Trophoblast cell (in vitro differentiated cells and primary cell): ENCODE data around the gene MPO.

ENCODE experiments used
- DNase-seq, 2 donors: peaks; one replicate each; pipeline ENCODE4 v3.0.0-alpha.2; 2016
- H2AFZ ChIP-seq: 2 replicates; pipeline ENCODE4 v1.6.1; 2013; ENCODE audit warnings: low read length, moderate library complexity, mild to moderate bottlenecking; ENCODE audit not compliant: insufficient read depth, poor library complexity
- H2AK5ac ChIP-seq: 2 replicates; pipeline ENCODE4 v1.6.1; 2013; ENCODE audit warnings: mild to moderate bottlenecking, low read length
- H2BK120ac ChIP-seq: 2 replicates; pipeline ENCODE4 v1.6.1; 2013; ENCODE audit warnings: low read length, mild to moderate bottlenecking, moderate library complexity; ENCODE audit not compliant: insufficient read depth, poor library complexity
- H2BK12ac ChIP-seq: 2 replicates; pipeline ENCODE4 v1.6.1; 2013; ENCODE audit warnings: mild to moderate bottlenecking, low read length, moderate library complexity
- H2BK5ac ChIP-seq: 2 replicates; pipeline ENCODE4 v1.6.1; 2013; ENCODE audit warnings: low read length, low read depth, moderate library complexity, mild to moderate bottlenecking; ENCODE audit not compliant: poor library complexity
- H3K14ac ChIP-seq: 2 replicates; pipeline ENCODE4 v1.6.1; 2013; ENCODE audit warnings: mild to moderate bottlenecking, low read length
- H3K18ac ChIP-seq: 2 replicates; pipeline ENCODE4 v1.6.1; 2013; ENCODE audit warnings: mild to moderate bottlenecking, low read length
- H3K23ac ChIP-seq: 2 replicates; pipeline ENCODE4 v1.6.1; 2013; ENCODE audit warnings: low read length
- H3K27ac ChIP-seq: 2 replicates; pipeline ENCODE4 v1.5.1; 2013; ENCODE audit warnings: low read depth, mild to moderate bottlenecking, inconsistent platforms, low read length, moderate library complexity
- H3K27me3 ChIP-seq: 2 replicates; pipeline ENCODE4 v1.6.1; 2013; ENCODE audit warnings: inconsistent platforms, mild to moderate bottlenecking, low read length, moderate library complexity; ENCODE audit not compliant: insufficient read depth
- H3K36me3 ChIP-seq, 2 experiments: 1 replicate in 1 of 2; 2 replicates in 1 of 2; pipeline ENCODE4 v1.6.1; 2013; ENCODE audit warnings: low read length in 2 of 2, mild to moderate bottlenecking in 2 of 2, moderate library complexity in 1 of 2; ENCODE audit not compliant: insufficient read depth in 2 of 2, control insufficient read depth in 1 of 2
- H3K4ac ChIP-seq: 2 replicates; pipeline ENCODE4 v1.6.1; 2013; ENCODE audit warnings: low read depth, mild to moderate bottlenecking, low read length, moderate library complexity
- H3K4me1 ChIP-seq, 2 experiments: 1 replicate in 1 of 2; 2 replicates in 1 of 2; pipeline ENCODE4 v1.6.1; 2013; ENCODE audit warnings: low read length in 2 of 2, mild to moderate bottlenecking in 2 of 2, moderate library complexity in 1 of 2; ENCODE audit not compliant: insufficient read depth in 2 of 2, control insufficient read depth in 1 of 2
- H3K4me2 ChIP-seq: 2 replicates; pipeline ENCODE4 v1.6.1; 2013; ENCODE audit warnings: inconsistent platforms, mild to moderate bottlenecking, low read length, moderate library complexity
- H3K4me3 ChIP-seq: 2 replicates; pipeline ENCODE4 v1.5.1; 2013; ENCODE audit warnings: mild to moderate bottlenecking, low read depth, low read length, inconsistent platforms
- H3K79me1 ChIP-seq: one replicate; pipeline ENCODE4 v1.6.1; 2013; ENCODE audit warnings: low read length
- H3K79me2 ChIP-seq: 2 replicates; pipeline ENCODE4 v1.6.1; 2013; ENCODE audit warnings: low read length, mild to moderate bottlenecking; ENCODE audit not compliant: control insufficient read depth, insufficient read depth, poor library complexity
- H3K9ac ChIP-seq: 2 replicates; pipeline ENCODE4 v1.6.1; 2013; ENCODE audit warnings: mild to moderate bottlenecking, low read length
- H3K9me3 ChIP-seq: 2 replicates; pipeline ENCODE4 v1.6.1; 2013; ENCODE audit warnings: low read depth, mild to moderate bottlenecking, control low read depth, inconsistent platforms, low read length; ENCODE audit not compliant: insufficient read depth
- H4K12ac ChIP-seq: 2 replicates; pipeline ENCODE4 v1.6.1; 2013; ENCODE audit warnings: low read depth, mild to moderate bottlenecking, low read length, moderate library complexity
- H4K8ac ChIP-seq: 2 replicates; pipeline ENCODE4 v1.6.1; 2013; ENCODE audit warnings: low read depth, mild to moderate bottlenecking, low read length, moderate library complexity
- H4K91ac ChIP-seq: one replicate; pipeline ENCODE4 v1.6.1; 2013; ENCODE audit warnings: low read depth, mild to moderate bottlenecking, low read length, moderate library complexity
- WGBS: extraction: QIAGEN DNeasy Blood & Tissue Kit; methylation state at CpG from one replicate; pipeline ENCODE4 v1.1.7; 2013; ENCODE audit warnings: missing lambda C conversion rate; ENCODE audit not compliant: insufficient read length, insufficient coverage; ENCODE audit errors: extremely low coverage; 5-methylcytosine and 5-hydroxymethylcytosine counted together

Gene MPO

GRCh38 chr17:58242171-58242784, 38.5 kb downstream of the MPO start:
- H3K4me1 ChIP-seq: no peaks in the 10 kb centered on the region
- H3K18ac ChIP-seq: no peak overlapping the region
- no peaks in the 10 kb centered on the region for H3K79me2 ChIP-seq
- no peaks in the 10 kb centered on the region for H3K9me3 ChIP-seq
- no peak overlapping the region for H2BK5ac ChIP-seq
- H2BK12ac ChIP-seq: no peak overlapping the region
- no peak overlapping the region for H3K14ac ChIP-seq
- no peak overlapping the region for H4K91ac ChIP-seq
- no peak overlapping the region for H3K23ac ChIP-seq
- no peaks in the 10 kb centered on the region for H3K36me3 ChIP-seq
- WGBS: no CpG with 5 or more reads among the region's 4 CpGs
- H3K4me3 ChIP-seq: no peak overlapping the region
- H4K8ac ChIP-seq: no peak overlapping the region
- H2AFZ ChIP-seq: no peak overlapping the region
- no peak overlapping the region for H2AK5ac ChIP-seq
- no peak overlapping the region for H3K4me2 ChIP-seq
- no peak overlapping the region for H3K27ac ChIP-seq
- DNase-seq: no peak
- no peak overlapping the region for H2BK120ac ChIP-seq
- no peak overlapping the region for H3K4ac ChIP-seq
- H3K79me1 ChIP-seq: no peaks in the 10 kb centered on the region
- no peak overlapping the region for H3K9ac ChIP-seq
- H4K12ac ChIP-seq: no peak overlapping the region
- H3K27me3 ChIP-seq: peaks cover 5% of the 10 kb centered on the region

- no peak overlapping the region for H3K9ac ChIP-seq
- H3K27ac ChIP-seq: no peak overlapping the region
- no peaks in the 10 kb centered on the region for H3K4me1 ChIP-seq
These were observed 40.7 kb downstream of the MPO start for GRCh38 chr17:58239987-58240386.

GRCh38 chr17:58238147-58238634, 42.5 kb downstream of the MPO start, which contains the start of gene LPO:
Gene LPO, plus strand, starts transcription at chr17:58238584. Its CDS starts 4,396 bp downstream, at chr17:58242980.
- Histone ChIP-seq H3K9me3 (no peaks in the 10 kb centered on the region), H3K79me1 (no peaks in the 10 kb centered on the region), H3K18ac (no peak within 1 kb of the TSS), H3K27me3 (no peaks in the 10 kb centered on the region), H2BK12ac (no peak within 1 kb of the TSS), H4K8ac (no peak within 1 kb of the TSS), H3K4me2 (no peak within 1 kb of the TSS), H3K14ac (no peak within 1 kb of the TSS), H3K4me3 (no peak within 1 kb of the TSS), H2AK5ac (no peak within 1 kb of the TSS), H3K23ac (no peak within 1 kb of the TSS), H2BK120ac (no peak within 1 kb of the TSS), H3K36me3 (no peaks in the 10 kb centered on the region), H4K91ac (no peak within 1 kb of the TSS), H2BK5ac (no peak within 1 kb of the TSS), H4K12ac (no peak within 1 kb of the TSS), H3K9ac (no peak within 1 kb of the TSS), H3K27ac (no peak within 1 kb of the TSS), H2AFZ (no peak within 1 kb of the TSS), H3K4me1 (no peaks in the 10 kb centered on the region), H3K4ac (no peak within 1 kb of the TSS), H3K79me2 (no peaks in the 10 kb centered on the region)
- no peak for DNase-seq
- no CpG with 5 or more reads among the region's 5 CpGs for WGBS

More at GRCh38 chr17:58239987-58240386, 40.7 kb downstream of the MPO start:
- no peaks in the 10 kb centered on the region for H3K79me1 ChIP-seq
- H3K79me2 ChIP-seq: no peaks in the 10 kb centered on the region
- H3K23ac ChIP-seq: no peak overlapping the region
- H4K91ac ChIP-seq: no peak overlapping the region
- H2AFZ ChIP-seq: no peak overlapping the region
- no peak overlapping the region for H4K8ac ChIP-seq
- H3K36me3 ChIP-seq: no peaks in the 10 kb centered on the region
- no peak overlapping the region for H2AK5ac ChIP-seq
- no peak for DNase-seq
- H3K18ac ChIP-seq: no peak overlapping the region
- H3K4me2 ChIP-seq: no peak overlapping the region
- H2BK5ac ChIP-seq: no peak overlapping the region
- no peaks in the 10 kb centered on the region for H3K9me3 ChIP-seq
- no peak overlapping the region for H3K4me3 ChIP-seq
- no peaks in the 10 kb centered on the region for H3K27me3 ChIP-seq
- no peak overlapping the region for H3K4ac ChIP-seq
- H4K12ac ChIP-seq: no peak overlapping the region
- H2BK12ac ChIP-seq: no peak overlapping the region
- no peak overlapping the region for H3K14ac ChIP-seq
- no peak overlapping the region for H2BK120ac ChIP-seq
- no CpG with 5 or more reads among the region's 1 CpG for WGBS

GRCh38 chr17:58236394-58236793, 44.3 kb downstream of the MPO start:
- H3K4ac ChIP-seq: no peak overlapping the region

More at GRCh38 chr17:58236394-58236793, 44.3 kb downstream of the MPO start:
- Histone ChIP-seq H3K79me1 (no peaks in the 10 kb centered on the region), H3K27ac (no peak overlapping the region), H2BK12ac (no peak overlapping the region), H3K14ac (no peak overlapping the region), H3K23ac (no peak overlapping the region), H2AFZ (no peak overlapping the region), H4K12ac (no peak overlapping the region), H3K4me2 (no peak overlapping the region), H3K9me3 (no peaks in the 10 kb centered on the region), H2BK120ac (no peak overlapping the region), H3K79me2 (no peaks in the 10 kb centered on the region), H4K91ac (no peak overlapping the region), H3K18ac (no peak overlapping the region), H3K4me1 (no peaks in the 10 kb centered on the region), H4K8ac (no peak overlapping the region), H3K27me3 (no peaks in the 10 kb centered on the region), H3K36me3 (no peaks in the 10 kb centered on the region), H3K4me3 (no peak overlapping the region), H2AK5ac (no peak overlapping the region), H2BK5ac (no peak overlapping the region), H3K9ac (no peak overlapping the region)
- no CpG with 5 or more reads among the region's 2 CpGs for WGBS
- no peak for DNase-seq
